ENCODE results near the gene DUXB.

GRCh38 chr16:75732871-75733270 lies 31.6 kb upstream of the DUXB start:
- TF ChIP-seq SUZ12 (IDR thresholded peaks at IDR 0.05), result no peak
- TF ChIP-seq FOXA1 (IDR thresholded peaks at IDR 0.05), result no peak
- TF ChIP-seq CTBP1 (IDR thresholded peaks at IDR 0.05; ENCODE audit: borderline replicate concordance), result no peak
- TF ChIP-seq SP1 (IDR thresholded peaks at IDR 0.05), result no peak
- no peak for TF ChIP-seq PKNOX1 (IDR thresholded peaks at IDR 0.05)

Measured in HEK293T (cell line).